ENCODE data around the gene ACTL10.
"Not testable (repeated sequence)": the region's sequence is repeated elsewhere in the genome, so short reads cannot be mapped to it uniquely, and the experiment has no call there.

DNA sequence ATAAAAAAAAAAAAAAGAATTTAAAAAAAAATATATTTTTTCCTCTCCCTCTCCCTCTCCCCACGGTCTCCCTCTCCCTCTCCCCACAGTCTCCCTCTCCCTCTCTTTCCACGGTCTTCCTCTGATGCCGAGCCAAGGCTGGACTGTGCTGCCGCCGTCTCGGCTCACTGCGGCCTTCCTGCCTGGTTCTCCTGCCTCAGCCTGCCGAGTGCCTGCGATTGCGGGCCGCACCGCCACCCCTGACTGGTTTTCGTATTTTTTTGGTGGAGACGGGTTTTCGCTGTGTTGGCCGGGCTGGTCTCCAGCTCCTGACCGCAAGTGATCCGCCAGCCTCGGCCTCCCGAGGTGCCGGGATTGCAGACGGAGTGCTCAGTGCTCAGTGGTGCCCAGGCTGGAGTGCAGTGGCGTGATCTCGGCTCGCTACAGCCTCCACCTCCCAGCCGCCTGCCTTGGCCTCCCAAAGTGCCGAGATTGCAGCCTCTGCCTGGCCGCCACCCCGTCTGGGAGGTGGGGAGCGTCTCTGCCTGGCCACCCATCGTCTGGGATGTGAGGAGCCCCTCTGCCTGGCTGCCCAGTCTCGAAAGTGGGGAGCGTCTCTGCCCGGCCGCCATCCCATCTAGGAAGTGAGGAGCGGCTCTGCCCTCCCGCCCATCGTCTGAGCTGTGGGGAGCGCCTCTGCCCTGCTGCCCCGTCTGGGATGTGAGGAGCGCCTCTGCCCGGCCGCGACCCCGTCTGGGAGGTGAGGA, 34.1 kb downstream of the ACTL10 start:
- TF ChIP-seq, protein P1, sequence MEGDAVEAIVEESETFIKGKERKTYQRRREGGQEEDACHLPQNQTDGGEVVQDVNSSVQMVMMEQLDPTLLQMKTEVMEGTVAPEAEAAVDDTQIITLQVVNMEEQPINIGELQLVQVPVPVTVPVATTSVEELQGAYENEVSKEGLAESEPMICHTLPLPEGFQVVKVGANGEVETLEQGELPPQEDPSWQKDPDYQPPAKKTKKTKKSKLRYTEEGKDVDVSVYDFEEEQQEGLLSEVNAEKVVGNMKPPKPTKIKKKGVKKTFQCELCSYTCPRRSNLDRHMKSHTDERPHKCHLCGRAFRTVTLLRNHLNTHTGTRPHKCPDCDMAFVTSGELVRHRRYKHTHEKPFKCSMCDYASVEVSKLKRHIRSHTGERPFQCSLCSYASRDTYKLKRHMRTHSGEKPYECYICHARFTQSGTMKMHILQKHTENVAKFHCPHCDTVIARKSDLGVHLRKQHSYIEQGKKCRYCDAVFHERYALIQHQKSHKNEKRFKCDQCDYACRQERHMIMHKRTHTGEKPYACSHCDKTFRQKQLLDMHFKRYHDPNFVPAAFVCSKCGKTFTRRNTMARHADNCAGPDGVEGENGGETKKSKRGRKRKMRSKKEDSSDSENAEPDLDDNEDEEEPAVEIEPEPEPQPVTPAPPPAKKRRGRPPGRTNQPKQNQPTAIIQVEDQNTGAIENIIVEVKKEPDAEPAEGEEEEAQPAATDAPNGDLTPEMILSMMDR (conservative IDR thresholded peaks at IDR 0.05 in 1 of 2, IDR thresholded peaks at IDR 0.05 in 1 of 2; ENCODE audit: extremely low read depth in 1 of 2, insufficient read depth in 1 of 2, low read depth in 1 of 2, low read length in 2 of 2) = not testable (repeated sequence)
- TF ChIP-seq EZH2 (IDR thresholded peaks at IDR 0.05; ENCODE audit: borderline replicate concordance, low read length) = not testable (repeated sequence)

All from mammary epithelial cell (primary cell).